ENCODE measurements around the gene IGDCC3. TPM values are rescaled to one million over a fixed set of nuclear protein-coding genes. Genes with fewer than 3 reads are reported as not detected.

IGDCC3 gene
- total RNA-seq, 1 experiment from 2014 or later: 53.5 TPM

- ChIA-PET POLR2A (no interaction called here), CTCF (interaction anchor here (1.1 to 4.2 kb wide), 3 partner anchors 11 to 47 kb away, joined by 3 to 14 read pairs (median 3); no protein-coding TSS in a partner anchor)
- Mint-ChIP-seq H3K4me3 (no peak overlapping the region), H3K27ac (no peak overlapping the region), H3K9me3 (no peaks in the 10 kb centered on the region), H3K4me1 (peaks cover 43% of the 10 kb centered on the region), H3K36me3 (peaks cover 20% of the 10 kb centered on the region), H3K27me3 (ENCODE audit: low read depth) (peaks cover 14% of the 10 kb centered on the region)
- ATAC-seq (no peak), DNase-seq (ENCODE audit: low spot score) (no peak)
- TF ChIP-seq FOXP4 (CRISPR knock-in tag; IDR thresholded peaks at IDR 0.05): no peak
- no peak for TF ChIP-seq NFE2L1 (CRISPR knock-in tag; IDR thresholded peaks at IDR 0.05)
- TF ChIP-seq ARID4B (CRISPR knock-in tag; IDR thresholded peaks at IDR 0.05; ENCODE audit: borderline replicate concordance): no peak
- no peak for TF ChIP-seq ATF2 (CRISPR knock-in tag; IDR thresholded peaks at IDR 0.05; ENCODE audit: borderline replicate concordance, low read depth)
- TF ChIP-seq ZBTB21 (CRISPR knock-in tag; IDR thresholded peaks at IDR 0.05; ENCODE audit: borderline replicate concordance): no peak
- no peak for TF ChIP-seq AFF4 (CRISPR knock-in tag; IDR thresholded peaks at IDR 0.05; ENCODE audit: borderline replicate concordance)
- TF ChIP-seq FOXK1 (CRISPR knock-in tag; IDR thresholded peaks at IDR 0.05): no peak
- no peak for TF ChIP-seq ZSCAN18 (CRISPR knock-in tag; IDR thresholded peaks at IDR 0.05)
- TF ChIP-seq TEAD4 (CRISPR knock-in tag; IDR thresholded peaks at IDR 0.05): no peak
- no peak for TF ChIP-seq OVOL2 (CRISPR knock-in tag; IDR thresholded peaks at IDR 0.05; ENCODE audit: borderline replicate concordance)
- no peak for TF ChIP-seq AR (CRISPR knock-in tag; IDR thresholded peaks at IDR 0.05)
- TF ChIP-seq ZNF263 (CRISPR knock-in tag; IDR thresholded peaks at IDR 0.05; ENCODE audit: low read depth): no peak
- no peak for TF ChIP-seq ATF3 (CRISPR knock-in tag; conservative IDR thresholded peaks at IDR 0.05)
- no peak for TF ChIP-seq JAZF1 (CRISPR knock-in tag; IDR thresholded peaks at IDR 0.05)
- TF ChIP-seq STAT6 (CRISPR knock-in tag; conservative IDR thresholded peaks at IDR 0.05; ENCODE audit: low read depth): no peak
- no peak for TF ChIP-seq E2F1 (CRISPR knock-in tag; IDR thresholded peaks at IDR 0.05)
Measured at GRCh38 chr15:65374334-65374733, 3.5 kb downstream of the IGDCC3 start.
